Stimulated activated naive B cell treated with anti-CD40 and anti-IgM and Interleukin-4, amounts not matched to agents 10 μg/mL and 1 μg/mL and 100 μg/mL, for 72 hours (primary cell): ENCODE measurements around the gene PLPP4.

Source experiments
- ATAC-seq, 2 donors: fragments of 150-1000 bp; cut with Tn5 transposase; replicated peaks; 2 replicates each; pipeline ENCODE4 v1.10.0; 2021; ENCODE audit warnings: moderate library complexity in 1 of 2
- DNase-seq: peaks from one replicate; pipeline ENCODE4 v3.0.0; 2021
- H3K27ac Mint-ChIP-seq: one replicate; pipeline ENCODE4 v1.8.0; 2022; ENCODE audit warnings: mild to moderate bottlenecking, mixed read lengths
- H3K27me3 Mint-ChIP-seq, 2 donors: one replicate each; pipeline ENCODE4 v1.8.0; 2022; ENCODE audit warnings: mixed read lengths in 2 of 2
- H3K36me3 Mint-ChIP-seq, 2 donors: one replicate each; pipeline ENCODE4 v1.8.0; 2022; ENCODE audit warnings: mixed read lengths in 2 of 2, mild to moderate bottlenecking in 1 of 2
- H3K4me1 Mint-ChIP-seq, 2 donors: one replicate each; pipeline ENCODE4 v1.8.0; 2022; ENCODE audit warnings: mixed read lengths in 2 of 2, mild to moderate bottlenecking in 1 of 2
- H3K4me3 Mint-ChIP-seq, 2 donors: one replicate each; pipeline ENCODE4 v1.8.0; 2022; ENCODE audit warnings: mild to moderate bottlenecking in 2 of 2, mixed read lengths in 2 of 2, moderate library complexity in 1 of 2
- H3K9me3 Mint-ChIP-seq, 2 donors: one replicate each; pipeline ENCODE4 v1.8.0; 2022; ENCODE audit warnings: mixed read lengths in 2 of 2, mild to moderate bottlenecking in 1 of 2

PLPP4 gene

GRCh38 chr10:120507175-120507574 is 50.1 kb downstream of the PLPP4 start:
- Mint-ChIP-seq H3K4me3 (no peak overlapping the region), H3K27me3 (peaks cover 0 to 4% of the 10 kb centered on the region in 2 donors), H3K27ac (no peak overlapping the region), H3K4me1 (peaks cover 0 to 2% of the 10 kb centered on the region in 2 donors), H3K9me3 (peaks cover 4 to 5% of the 10 kb centered on the region in 2 donors), H3K36me3 (no peaks in the 10 kb centered on the region)
- ATAC-seq: no peak
- no peak for DNase-seq

- Mint-ChIP-seq H3K4me3 (no peak overlapping the region), H3K27ac (no peak overlapping the region), H3K4me1 (peaks cover 0 to 2% of the 10 kb centered on the region in 2 donors), H3K9me3 (peaks cover 4 to 5% of the 10 kb centered on the region in 2 donors), H3K27me3 (peaks cover 0 to 4% of the 10 kb centered on the region in 2 donors), H3K36me3 (no peaks in the 10 kb centered on the region)
- ATAC-seq (no peak), DNase-seq (no peak)
These were observed 50.6 kb downstream of the PLPP4 start for GRCh38 chr10:120507651-120508050.

- Mint-ChIP-seq H3K4me1 (peaks cover 0 to 2% of the 10 kb centered on the region in 2 donors), H3K9me3 (peaks cover 0 to 2% of the 10 kb centered on the region in 2 donors), H3K27ac (no peak overlapping the region), H3K4me3 (no peak overlapping the region), H3K36me3 (no peaks in the 10 kb centered on the region), H3K27me3 (no peaks in the 10 kb centered on the region)
- DNase-seq (no peak), ATAC-seq (no peak)
These were observed 51.4 kb downstream of the PLPP4 start for GRCh38 chr10:120508393-120508792.

GRCh38 chr10:120508966-120509365 is 51.9 kb downstream of the PLPP4 start:
- no peak for ATAC-seq
- Mint-ChIP-seq H3K9me3 (no peaks in the 10 kb centered on the region), H3K27me3 (no peaks in the 10 kb centered on the region), H3K4me1 (no peaks in the 10 kb centered on the region), H3K27ac (no peak overlapping the region), H3K36me3 (no peaks in the 10 kb centered on the region), H3K4me3 (no peak overlapping the region)
- DNase-seq: no peak

GRCh38 chr10:120511165-120511564 is 54.1 kb downstream of the PLPP4 start:
- no peak for ATAC-seq

GRCh38 chr10:120513307-120513796 is 56.3 kb downstream of the PLPP4 start:
- no peak overlapping the region for H3K4me3 Mint-ChIP-seq
- H3K27ac Mint-ChIP-seq: no peak overlapping the region
- ATAC-seq: no peak
- H3K27me3 Mint-ChIP-seq: no peaks in the 10 kb centered on the region
- no peaks in the 10 kb centered on the region for H3K4me1 Mint-ChIP-seq
- H3K36me3 Mint-ChIP-seq: no peaks in the 10 kb centered on the region
- DNase-seq: no peak
- H3K9me3 Mint-ChIP-seq: no peaks in the 10 kb centered on the region

More at GRCh38 chr10:120511165-120511564, 54.1 kb downstream of the PLPP4 start:
- no peaks in the 10 kb centered on the region for H3K36me3 Mint-ChIP-seq
- no peak overlapping the region for H3K27ac Mint-ChIP-seq
- no peak overlapping the region for H3K4me3 Mint-ChIP-seq
- H3K4me1 Mint-ChIP-seq: no peaks in the 10 kb centered on the region
- DNase-seq: no peak
- no peaks in the 10 kb centered on the region for H3K27me3 Mint-ChIP-seq
- no peaks in the 10 kb centered on the region for H3K9me3 Mint-ChIP-seq

GRCh38 chr10:120514035-120514620 is 57.1 kb downstream of the PLPP4 start:
- no peak for DNase-seq
- Mint-ChIP-seq H3K4me1 (no peaks in the 10 kb centered on the region), H3K27ac (no peak overlapping the region), H3K27me3 (no peaks in the 10 kb centered on the region), H3K36me3 (no peaks in the 10 kb centered on the region), H3K4me3 (no peak overlapping the region), H3K9me3 (no peaks in the 10 kb centered on the region)
- ATAC-seq: no peak

- ATAC-seq (no peak), DNase-seq (no peak)
- Mint-ChIP-seq H3K27me3 (no peaks in the 10 kb centered on the region), H3K36me3 (no peaks in the 10 kb centered on the region), H3K4me3 (no peak overlapping the region), H3K9me3 (no peaks in the 10 kb centered on the region), H3K27ac (no peak overlapping the region), H3K4me1 (no peaks in the 10 kb centered on the region)
These were observed 57.9 kb downstream of the PLPP4 start for GRCh38 chr10:120514959-120515358.

GRCh38 chr10:120515741-120516140 is 58.7 kb downstream of the PLPP4 start:
- no peaks in the 10 kb centered on the region for H3K36me3 Mint-ChIP-seq
- H3K4me3 Mint-ChIP-seq: no peak overlapping the region
- no peak for DNase-seq
- no peak for ATAC-seq
- H3K4me1 Mint-ChIP-seq: no peaks in the 10 kb centered on the region
- no peaks in the 10 kb centered on the region for H3K9me3 Mint-ChIP-seq
- H3K27me3 Mint-ChIP-seq: no peaks in the 10 kb centered on the region
- H3K27ac Mint-ChIP-seq: no peak overlapping the region

- H3K4me1 Mint-ChIP-seq: no peaks in the 10 kb centered on the region
- no peak for ATAC-seq
- no peaks in the 10 kb centered on the region for H3K36me3 Mint-ChIP-seq
- DNase-seq: no peak
- no peak overlapping the region for H3K27ac Mint-ChIP-seq
- H3K27me3 Mint-ChIP-seq: no peaks in the 10 kb centered on the region
- H3K9me3 Mint-ChIP-seq: no peaks in the 10 kb centered on the region
- no peak overlapping the region for H3K4me3 Mint-ChIP-seq
These were observed 59.4 kb downstream of the PLPP4 start for GRCh38 chr10:120516426-120516825.

- H3K4me1 Mint-ChIP-seq: no peaks in the 10 kb centered on the region
- H3K4me3 Mint-ChIP-seq: no peak overlapping the region
- no peaks in the 10 kb centered on the region for H3K9me3 Mint-ChIP-seq
- ATAC-seq: no peak
- H3K27ac Mint-ChIP-seq: no peak overlapping the region
- no peak for DNase-seq
- no peaks in the 10 kb centered on the region for H3K36me3 Mint-ChIP-seq
- no peaks in the 10 kb centered on the region for H3K27me3 Mint-ChIP-seq
These were observed 60.2 kb downstream of the PLPP4 start for GRCh38 chr10:120517196-120517595.

- DNase-seq (no peak), ATAC-seq (no peak)
- no peaks in the 10 kb centered on the region for H3K27me3 Mint-ChIP-seq
- H3K4me1 Mint-ChIP-seq: no peaks in the 10 kb centered on the region
- H3K36me3 Mint-ChIP-seq: no peaks in the 10 kb centered on the region
- H3K9me3 Mint-ChIP-seq: no peaks in the 10 kb centered on the region
- no peak overlapping the region for H3K4me3 Mint-ChIP-seq
- no peak overlapping the region for H3K27ac Mint-ChIP-seq
These were observed 61.0 kb downstream of the PLPP4 start for GRCh38 chr10:120517881-120518484.

- DNase-seq (no peak), ATAC-seq (no peak)
- H3K36me3 Mint-ChIP-seq: no peaks in the 10 kb centered on the region
- H3K9me3 Mint-ChIP-seq: no peaks in the 10 kb centered on the region
- H3K4me1 Mint-ChIP-seq: no peaks in the 10 kb centered on the region
- no peak overlapping the region for H3K27ac Mint-ChIP-seq
- H3K4me3 Mint-ChIP-seq: no peak overlapping the region
- H3K27me3 Mint-ChIP-seq: no peaks in the 10 kb centered on the region
These were observed 64.9 kb downstream of the PLPP4 start for GRCh38 chr10:120521880-120522279.

GRCh38 chr10:120527691-120528090 is 70.7 kb downstream of the PLPP4 start:
- Mint-ChIP-seq H3K36me3 (no peaks in the 10 kb centered on the region), H3K4me1 (no peaks in the 10 kb centered on the region), H3K4me3 (no peak overlapping the region), H3K9me3 (peaks cover 0 to 1% of the 10 kb centered on the region in 2 donors), H3K27me3 (no peaks in the 10 kb centered on the region), H3K27ac (no peak overlapping the region)
- ATAC-seq (no peak), DNase-seq (no peak)

- Mint-ChIP-seq H3K4me3 (no peak overlapping the region), H3K27ac (no peak overlapping the region), H3K36me3 (no peaks in the 10 kb centered on the region), H3K9me3 (peaks cover 11 to 16% of the 10 kb centered on the region in 2 donors), H3K4me1 (no peaks in the 10 kb centered on the region), H3K27me3 (peaks cover 5 to 10% of the 10 kb centered on the region in 2 donors)
- DNase-seq: no peak
- no peak for ATAC-seq
These were observed 73.7 kb downstream of the PLPP4 start for GRCh38 chr10:120530699-120531098.
